Measurements from ENCODE around the gene SAMD7.

Gene SAMD7, protein sequence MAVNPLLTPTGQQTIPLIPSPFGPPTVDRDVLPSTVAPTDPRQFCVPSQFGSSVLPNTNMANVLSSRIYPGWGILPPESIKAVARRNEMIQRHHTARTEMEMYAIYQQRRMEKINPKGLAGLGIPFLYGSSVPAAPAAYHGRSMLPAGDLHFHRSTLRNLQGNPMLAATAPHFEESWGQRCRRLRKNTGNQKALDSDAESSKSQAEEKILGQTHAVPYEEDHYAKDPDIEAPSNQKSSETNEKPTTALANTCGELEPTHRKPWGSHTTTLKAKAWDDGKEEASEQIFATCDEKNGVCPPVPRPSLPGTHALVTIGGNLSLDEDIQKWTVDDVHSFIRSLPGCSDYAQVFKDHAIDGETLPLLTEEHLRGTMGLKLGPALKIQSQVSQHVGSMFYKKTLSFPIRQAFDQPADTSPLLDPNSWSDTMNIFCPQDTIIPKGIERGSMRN

DNA sequence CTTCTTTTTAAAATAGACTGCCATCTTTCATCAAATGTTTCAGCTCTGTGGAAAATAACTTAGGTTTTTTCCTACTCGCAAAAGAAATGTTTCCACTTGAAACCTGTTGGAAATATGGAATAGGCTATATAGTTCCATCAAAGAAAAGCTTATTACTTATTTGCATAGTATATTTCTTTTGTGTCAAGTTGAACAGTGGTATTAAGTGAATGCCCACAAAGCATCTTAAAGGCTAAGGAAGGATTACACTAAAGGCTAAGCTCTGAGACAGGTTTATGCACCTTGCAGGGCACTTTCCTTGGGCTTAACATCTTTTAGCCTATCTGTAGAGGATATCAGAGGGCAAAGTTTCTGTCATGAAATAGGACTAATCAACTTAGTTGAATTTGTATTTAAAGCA is at the start of gene SAMD7:
SAMD7 (plus strand) TSS at position 301 of the 400 bp plus-strand sequence. CDS start 7,927 bp downstream, outside the sequence.
- DNase-seq = no peak

DNA sequence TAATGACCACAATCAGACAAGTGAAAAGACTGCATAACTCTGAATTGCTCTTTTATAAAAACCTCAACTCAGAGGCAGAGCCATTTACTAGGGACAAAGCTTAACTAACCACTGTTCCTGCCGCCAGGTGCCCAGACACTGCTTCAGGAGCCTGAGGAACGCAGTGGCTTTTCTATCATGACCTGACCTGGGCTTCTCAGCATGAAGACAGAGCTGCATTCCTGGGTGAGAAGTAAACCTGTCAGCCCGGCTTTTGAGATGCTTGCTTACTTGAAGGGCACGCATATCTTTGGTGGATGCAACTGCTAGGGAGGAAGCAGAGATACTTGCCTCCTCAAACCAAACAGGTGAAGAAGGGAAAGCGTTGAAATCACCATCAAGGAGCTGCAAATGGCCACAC is 49.5 kb upstream of the SAMD7 start:
- DNase-seq = no peak

GRCh38 chr3:169863458-169863899 is 47.9 kb upstream of the SAMD7 start:
- peak; percentile 33 for DNase-seq

DNA sequence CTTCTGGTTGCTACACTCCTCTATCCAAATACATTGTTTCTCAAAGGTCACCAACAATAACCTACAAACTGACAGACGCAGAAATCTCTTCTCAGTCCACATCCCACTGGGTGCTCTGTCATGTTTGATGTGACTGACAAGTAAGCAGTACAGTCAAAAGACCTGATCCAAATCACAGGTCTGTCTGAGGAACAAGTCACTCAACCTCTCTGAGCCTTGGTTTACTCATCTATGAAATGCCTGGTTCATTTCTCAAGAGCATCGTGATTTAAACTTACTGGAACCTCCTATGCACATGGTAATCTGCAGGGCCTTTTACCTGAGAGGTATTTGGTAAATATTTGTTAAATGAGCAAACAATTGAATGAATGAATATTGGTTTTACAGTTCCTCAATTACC is 47.1 kb upstream of the SAMD7 start:
- DNase-seq = no peak

DNA sequence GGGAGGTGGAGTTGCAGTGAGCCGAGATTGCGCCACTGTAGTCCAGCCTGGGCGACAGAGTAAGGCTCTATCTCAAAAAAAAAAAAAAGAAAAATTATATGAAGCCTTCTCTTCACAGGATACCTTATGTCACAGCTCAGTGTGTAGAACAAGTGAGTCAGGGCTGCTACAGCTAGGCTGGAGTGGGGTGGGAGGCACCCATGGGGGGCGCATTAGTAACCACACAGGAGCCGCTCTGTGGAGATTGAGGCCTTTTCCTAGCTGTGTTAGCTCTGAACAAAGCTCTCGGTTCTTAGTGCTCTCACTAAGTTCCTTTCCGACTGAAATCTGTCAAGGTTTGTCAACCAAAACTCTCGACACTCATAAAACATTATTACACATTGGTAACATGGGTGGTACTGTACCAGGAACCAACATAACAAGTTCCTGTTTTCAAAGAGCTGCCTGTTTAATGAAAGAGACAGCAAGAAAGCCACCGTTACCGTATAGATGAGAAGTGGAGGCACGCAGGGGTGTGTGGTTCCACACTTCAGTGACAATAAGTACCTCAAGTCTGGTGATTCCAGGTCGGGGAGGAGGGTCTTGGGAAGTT is 46.1 kb upstream of the SAMD7 start:
- no peak for DNase-seq

DNA sequence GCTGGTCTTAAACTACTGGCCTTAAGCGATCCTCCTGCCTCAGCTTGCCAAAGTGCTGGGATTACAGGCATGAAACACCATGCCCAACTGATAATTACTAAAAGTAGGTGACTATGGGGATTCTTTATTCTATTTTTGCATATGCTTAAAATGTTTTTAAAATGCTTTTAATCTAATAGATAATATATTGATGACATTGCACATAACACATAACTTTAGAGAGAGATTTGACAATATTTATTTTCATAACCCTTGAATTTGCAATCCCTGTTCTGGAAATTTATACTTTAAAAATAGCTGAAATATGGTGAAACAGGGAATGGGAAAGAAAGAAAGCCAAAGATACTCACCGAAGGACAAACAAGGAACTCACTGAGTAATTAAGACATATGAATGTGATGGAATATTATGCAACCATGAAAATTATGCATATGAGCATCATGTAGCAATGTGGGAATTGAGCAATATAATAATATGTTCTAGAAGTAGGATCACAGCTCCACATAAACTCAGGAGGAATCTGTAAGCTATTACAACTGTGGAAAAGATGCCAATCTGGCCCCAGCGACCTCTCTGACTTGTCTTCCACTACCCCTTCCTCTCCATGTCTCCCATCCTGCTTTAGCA is 43.7 kb upstream of the SAMD7 start:
- no peak for DNase-seq

DNA sequence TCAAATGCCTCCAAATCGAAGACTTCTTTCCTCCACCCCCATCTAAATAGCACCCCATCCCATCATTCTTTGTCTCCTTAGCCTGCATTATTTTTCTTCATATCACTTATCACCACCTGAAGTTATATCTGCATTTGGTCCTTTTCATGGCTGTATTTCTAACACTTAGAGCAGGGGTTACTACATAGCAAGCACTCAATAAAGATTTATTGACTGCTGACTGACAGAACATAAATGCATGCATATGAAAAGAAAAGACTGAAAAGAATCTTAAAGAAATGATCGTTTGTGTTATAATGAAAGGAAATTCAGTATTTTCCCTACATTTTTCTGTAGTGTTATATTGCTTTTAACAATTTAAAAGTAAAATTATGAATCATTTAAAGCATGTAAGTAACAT is 43.0 kb upstream of the SAMD7 start:
- DNase-seq = no peak

GRCh38 chr3:169869484-169870220 is 41.7 kb upstream of the SAMD7 start, which contains the start of gene LRRC31:
TSS of gene LRRC31 (minus strand) at chr3:169869935. CDS start at chr3:169869807, 128 bp downstream.
- no peak for DNase-seq

GRCh38 chr3:169871129-169871886 is 40.1 kb upstream of the SAMD7 start:
- DNase-seq = no peak

DNA sequence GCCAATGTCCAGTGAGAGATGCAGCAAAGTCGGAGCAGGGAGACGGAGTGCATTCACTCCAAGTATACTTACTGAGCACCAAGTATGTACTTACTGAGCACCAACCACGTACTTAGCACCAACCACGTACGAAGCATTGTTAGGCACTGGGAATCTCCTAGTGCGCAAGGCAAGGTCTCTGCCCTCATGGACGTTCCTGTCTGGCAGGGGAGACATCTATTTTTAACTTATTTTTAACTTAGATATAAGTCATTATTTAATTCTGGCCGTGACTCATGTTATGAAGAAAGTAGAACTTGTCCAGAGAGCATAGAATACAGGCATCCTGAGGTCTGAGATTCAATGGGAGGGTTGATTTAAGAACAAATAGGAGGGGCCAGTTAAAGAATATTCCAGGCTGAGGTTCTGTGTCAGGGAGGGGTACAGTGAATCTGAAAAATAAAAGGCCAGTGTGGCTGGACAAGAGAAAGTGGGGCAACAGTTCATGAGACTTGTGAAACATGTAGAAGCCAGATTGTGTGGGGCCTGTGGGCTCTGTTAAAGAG is 32.3 kb upstream of the SAMD7 start:
- DNase-seq = no peak

DNA sequence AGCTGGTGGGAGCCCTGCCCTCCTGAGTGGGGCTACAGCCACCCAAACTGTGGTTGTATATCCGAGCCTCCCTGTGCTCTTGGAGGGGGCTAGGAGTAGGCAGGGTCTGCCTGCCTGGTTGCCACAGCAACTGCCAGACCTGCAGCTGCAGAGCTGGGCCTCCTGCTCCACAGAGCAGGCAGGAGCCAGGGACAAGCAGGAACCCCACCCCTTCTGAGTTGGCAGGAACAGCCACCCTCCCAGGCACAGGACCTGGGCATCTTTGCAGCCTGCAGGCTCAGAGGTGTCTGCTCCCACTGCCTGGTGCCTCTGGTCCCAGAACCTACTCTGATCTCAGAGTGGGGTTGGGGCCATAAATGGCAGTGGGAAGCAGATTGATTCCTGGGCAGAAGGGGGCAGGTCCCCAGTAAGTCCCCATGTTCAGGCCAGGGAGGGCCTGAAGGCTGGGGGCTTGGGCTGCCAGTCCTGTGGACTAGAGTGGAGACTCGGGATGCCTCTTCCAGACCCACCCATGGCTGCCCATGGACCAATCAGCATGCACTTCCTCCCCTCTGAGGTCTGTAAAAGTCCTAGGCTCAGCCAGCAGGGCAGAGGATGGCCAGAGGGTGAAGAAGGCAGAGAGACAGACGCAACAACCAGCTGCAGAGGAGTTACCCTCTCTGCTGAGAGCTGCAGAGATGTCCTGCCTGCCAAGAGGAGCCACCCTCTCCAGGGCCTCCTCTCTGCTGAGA is 31.4 kb upstream of the SAMD7 start:
- no peak for DNase-seq

- no peak for DNase-seq
Measured at GRCh38 chr3:169880576-169881250, 30.7 kb upstream of the SAMD7 start.

DNA sequence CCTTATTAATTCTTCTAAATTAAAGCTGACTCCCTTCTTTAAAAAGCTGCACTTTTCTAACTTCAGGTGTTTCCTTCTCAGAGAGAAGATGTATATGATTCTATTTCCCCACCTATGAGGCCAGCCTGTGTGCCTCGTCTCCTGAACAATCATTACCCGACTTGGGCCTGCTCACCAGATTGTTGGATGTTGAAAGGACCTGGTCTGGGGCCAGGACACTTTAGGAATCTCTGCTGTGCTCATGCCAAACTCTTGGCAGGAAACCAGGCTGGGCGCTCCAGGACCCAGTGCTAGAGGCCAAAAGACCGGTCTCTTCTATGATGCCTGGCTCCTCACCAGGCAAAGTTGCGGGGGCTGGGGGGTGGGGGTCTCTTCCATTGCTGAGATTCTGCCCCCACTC is 24.7 kb upstream of the SAMD7 start:
- DNase-seq = no peak

DNA sequence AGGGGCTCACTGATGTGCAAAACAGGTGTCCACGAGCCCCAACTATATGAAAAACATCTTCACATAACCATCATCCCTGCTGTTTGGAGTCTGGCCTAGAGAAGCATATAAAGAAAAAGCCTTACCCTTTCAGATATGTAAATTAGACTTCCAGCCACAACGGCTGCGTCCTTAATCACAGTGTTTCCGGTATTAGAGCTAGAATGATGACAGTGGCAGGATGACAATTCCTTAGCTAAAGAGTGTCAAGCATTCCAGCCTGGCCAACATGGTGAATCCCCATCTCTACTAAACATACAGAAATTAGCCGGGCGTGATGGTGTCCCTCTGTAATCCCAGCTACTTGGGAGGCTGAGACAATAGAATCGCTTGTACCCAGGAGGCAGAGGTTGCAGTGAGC is 19.5 kb upstream of the SAMD7 start:
- DNase-seq = no peak

GRCh38 chr3:169894110-169894509 is 17.3 kb upstream of the SAMD7 start:
- no peak for DNase-seq

GRCh38 chr3:169895072-169895471 is 16.3 kb upstream of the SAMD7 start:
- no peak for DNase-seq

- no peak for DNase-seq
Measured at GRCh38 chr3:169897284-169897683, 14.1 kb upstream of the SAMD7 start.

- DNase-seq = no peak
Measured at GRCh38 chr3:169901453-169901852, 9.9 kb upstream of the SAMD7 start.

DNA sequence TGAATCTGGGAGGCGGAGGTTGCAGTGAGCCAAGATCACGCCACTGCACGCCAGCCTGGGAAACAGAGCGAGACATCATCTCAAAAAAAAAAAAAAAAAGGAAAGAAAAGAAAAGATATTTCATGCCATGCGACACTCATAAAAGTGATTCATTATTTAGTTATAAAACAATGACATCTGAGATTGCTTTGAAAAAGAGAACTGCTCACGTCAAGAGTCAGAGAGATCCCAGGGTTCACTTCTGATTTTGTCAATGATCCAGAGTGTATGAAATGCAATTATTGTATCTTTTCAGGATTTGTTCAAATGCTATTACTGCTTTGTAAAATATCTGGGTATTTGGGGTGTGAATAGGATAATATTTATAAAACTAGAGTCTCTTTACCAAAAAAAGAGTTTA is 6.0 kb upstream of the SAMD7 start:
- no peak for DNase-seq

DNA sequence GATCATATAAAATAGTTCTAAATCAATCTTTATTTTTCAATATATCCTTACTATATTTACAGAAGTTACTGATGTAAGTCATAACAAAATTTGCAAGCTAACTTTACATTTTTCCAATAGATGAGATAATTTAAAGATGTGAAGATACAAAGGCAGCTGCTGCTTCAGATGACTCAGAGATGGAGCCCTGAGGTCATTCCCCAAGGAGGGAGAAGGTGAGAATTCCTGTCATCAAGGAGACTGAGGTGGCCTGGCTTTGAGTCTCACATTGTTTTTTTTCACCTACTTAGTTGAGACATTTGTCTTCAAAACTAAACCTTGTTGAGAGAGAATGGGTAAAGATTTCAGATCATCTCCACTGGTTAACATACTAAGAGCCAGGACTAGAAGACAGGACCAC is 3.9 kb upstream of the SAMD7 start:
- no peak for DNase-seq

DNA sequence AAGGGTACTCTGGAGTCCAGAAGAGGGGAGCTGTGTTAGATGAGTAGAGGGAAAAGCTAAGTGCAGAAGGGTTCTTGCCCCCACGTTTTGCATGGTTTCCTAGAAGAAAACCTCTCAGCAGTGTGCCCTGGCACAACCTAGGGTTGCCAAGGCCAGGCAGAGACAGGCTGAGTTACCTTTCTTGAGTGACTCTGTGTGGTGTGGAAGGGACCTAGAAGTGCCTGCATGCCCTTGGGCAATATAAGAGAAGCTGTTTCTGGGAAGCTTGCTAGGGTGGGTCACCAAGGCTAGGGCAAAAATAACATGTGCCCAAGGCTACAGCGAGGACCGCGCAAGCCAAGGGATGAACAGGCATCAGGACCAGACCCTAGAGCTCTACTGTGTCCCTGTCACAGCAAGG is 3.4 kb upstream of the SAMD7 start:
- no peak for DNase-seq
